ENCODE measurements around the gene MYRF. TPM values are rescaled to one million over a fixed set of nuclear protein-coding genes. Genes with fewer than 3 reads are reported as not detected.

MYRF gene
- polyA plus RNA-seq (ENCODE audit: insufficient read depth in 1 of 5, insufficient read length in 5 of 5, low replicate concordance in 1 of 5): 10 to 100 TPM; 20.7 to 39.0 (median 28.7) TPM
- long read RNA-seq, donor 1, partial matches to known transcripts: 5 of 5 reads
- long read RNA-seq, donor 1, other reads (novel, unspliced or antisense): 0 of 5 reads
- long read RNA-seq, donor 2: 0 reads
- long read RNA-seq, donor 3, partial matches to known transcripts: 346 of 718 reads
- long read RNA-seq, donor 3, other reads (novel, unspliced or antisense): 371 of 718 reads
- long read RNA-seq, donor 4, partial matches to known transcripts: 276 of 638 reads
- long read RNA-seq, donor 4, other reads (novel, unspliced or antisense): 362 of 638 reads
- long read RNA-seq, donor 5, partial matches to known transcripts: 38 of 1,164 reads
- long read RNA-seq, donor 5, other reads (novel, unspliced or antisense): 1,124 of 1,164 reads
- long read RNA-seq, donor 6, partial matches to known transcripts: 287 of 948 reads
- long read RNA-seq, donor 6, other reads (novel, unspliced or antisense): 661 of 948 reads
- long read RNA-seq, donor 7: 0 reads
- long read RNA-seq, donor 8, partial matches to known transcripts: 0 of 1 reads
- long read RNA-seq, donor 8, other reads (novel, unspliced or antisense): 0 of 1 reads

DNA sequence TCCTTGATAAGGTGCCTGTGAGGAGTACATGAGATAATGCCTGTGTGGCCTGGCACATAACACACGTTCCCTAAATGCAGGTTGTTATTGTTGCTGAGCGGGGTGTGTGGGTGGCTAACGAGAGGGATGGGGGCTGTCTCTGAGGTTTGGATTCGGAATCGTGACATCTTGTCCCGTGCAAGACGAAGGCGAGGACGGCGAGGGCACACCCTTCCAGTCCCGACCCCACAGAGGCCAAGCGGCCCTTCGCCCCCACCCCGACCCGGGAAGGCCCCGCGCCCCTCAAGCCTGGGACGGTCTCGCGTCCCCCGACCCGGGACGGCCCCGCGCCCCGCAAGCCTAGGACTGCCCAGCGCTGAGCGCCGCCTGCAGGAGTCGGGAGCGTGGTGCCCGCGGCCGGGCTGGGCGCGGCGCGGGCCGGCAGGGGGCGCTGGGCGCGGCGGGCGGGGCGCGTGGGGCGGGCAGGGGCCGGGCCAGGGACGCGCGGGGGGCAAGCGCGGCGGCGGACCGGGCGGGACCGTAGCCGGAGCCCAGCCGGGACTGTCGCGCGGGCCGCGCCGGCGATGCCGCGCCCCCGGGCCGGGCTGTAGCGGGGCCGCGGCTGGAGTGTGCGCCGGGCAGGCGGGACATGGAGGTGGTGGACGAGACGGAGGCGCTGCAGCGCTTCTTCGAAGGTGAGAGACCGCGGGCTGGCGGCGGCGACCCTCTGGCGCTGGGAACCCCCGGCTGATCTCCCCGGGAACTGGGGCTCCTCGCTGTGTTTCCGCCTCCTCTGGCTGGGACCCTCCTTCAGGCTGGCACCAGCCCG, at the start of gene MYRF:
MYRF (plus strand) TSS at position 520 of the 808 bp plus-strand sequence; CDS start at position 629, 109 bp downstream.
- DNase-seq: no peak

DNA sequence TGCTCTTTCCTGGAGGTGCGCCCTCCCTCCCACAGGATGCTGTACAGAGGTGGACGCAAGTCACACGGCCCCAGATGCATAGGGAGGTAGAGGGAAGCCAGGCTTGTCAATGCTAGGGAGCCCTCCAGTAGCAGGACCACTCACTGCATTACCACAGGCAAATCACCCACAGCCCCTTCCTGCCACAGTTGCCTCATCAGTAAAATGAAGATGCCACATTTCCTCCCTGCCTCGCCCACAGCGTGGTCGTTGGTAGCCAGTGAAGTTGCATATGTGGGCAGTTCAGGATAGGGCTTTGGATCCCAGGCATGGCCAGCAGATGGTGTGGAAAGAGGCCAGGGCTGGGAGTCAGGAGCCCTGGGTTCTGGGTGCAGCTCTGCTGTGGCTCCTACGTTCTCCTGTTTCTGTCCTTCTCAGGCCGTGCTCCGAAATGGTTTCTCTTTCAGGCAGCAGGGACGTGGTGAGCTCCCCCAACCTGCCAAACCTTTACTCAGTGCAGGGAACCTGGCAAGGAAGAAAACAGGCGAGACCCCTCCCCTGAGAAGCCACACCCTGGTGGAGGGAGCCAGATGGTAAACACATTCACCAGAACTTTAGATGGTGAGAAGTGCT, 49.6 kb upstream of the MYRF start:
- DNase-seq: no peak

DNA sequence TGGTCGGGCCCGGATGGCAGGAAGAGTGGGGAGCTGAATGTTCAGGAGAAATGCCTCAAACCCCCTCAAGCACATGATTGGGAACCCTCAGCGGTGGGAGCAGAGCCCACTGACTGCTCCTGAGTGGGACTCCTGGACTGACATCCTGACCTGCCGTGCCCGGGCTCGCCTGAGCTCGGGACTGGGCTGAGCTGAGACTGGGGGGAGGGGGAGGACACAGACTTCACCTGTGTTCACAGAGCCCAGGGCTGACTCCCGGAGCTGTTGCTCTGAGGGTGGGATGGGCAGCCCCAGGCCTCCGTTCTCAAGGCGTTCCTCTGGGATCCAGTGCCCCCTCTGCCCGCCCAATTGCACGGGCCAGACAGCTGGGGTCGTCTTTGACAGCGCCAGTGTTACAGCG, 47.6 kb upstream of the MYRF start:
- DNase-seq: no peak

DNA sequence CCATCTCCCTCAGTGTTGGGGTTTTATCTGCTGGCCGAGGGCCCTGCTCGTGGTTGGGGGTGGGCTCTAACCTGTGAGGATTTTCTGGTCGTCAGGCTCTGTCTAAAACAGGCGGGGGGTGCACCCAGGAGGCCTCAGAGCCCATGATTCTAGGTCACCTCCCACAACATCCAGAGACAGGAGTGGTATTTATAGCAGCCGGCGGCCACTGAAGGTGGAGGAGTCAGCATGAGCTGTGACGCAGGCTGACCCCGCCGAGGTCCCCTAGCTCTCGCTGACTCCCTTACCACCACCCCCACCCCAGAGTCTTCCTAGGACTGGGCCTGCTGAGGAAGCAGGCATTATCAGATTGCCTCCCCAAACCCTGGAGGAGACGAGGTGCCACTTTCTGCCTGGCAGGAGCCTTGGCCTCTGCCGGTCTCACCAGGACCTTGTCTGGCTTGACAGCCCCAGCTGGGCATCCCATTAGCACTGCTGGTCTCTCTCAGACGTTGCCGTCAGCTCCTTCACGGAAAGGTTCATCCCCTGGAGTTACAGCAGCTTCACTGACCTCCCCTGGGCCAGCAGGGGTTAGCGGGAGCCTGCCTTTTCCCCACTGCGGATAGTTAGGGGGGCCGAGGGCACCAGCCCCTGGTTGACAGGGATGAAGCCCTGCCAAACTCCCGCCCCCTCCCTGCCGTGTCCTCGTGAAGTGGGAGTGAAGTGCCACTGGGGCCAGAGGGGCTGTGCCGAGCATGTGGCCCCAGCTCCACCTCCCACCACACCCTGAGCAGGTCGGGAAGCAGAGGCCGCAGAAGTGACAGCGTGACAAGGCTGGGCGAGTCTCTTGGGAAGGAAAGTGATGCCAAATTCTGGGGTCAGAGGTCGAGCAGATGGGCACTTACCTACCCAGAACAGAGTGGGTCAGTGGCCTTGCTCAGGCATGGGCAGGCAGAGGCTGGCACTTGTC, 45.7 kb upstream of the MYRF start:
- DNase-seq: no peak

DNA sequence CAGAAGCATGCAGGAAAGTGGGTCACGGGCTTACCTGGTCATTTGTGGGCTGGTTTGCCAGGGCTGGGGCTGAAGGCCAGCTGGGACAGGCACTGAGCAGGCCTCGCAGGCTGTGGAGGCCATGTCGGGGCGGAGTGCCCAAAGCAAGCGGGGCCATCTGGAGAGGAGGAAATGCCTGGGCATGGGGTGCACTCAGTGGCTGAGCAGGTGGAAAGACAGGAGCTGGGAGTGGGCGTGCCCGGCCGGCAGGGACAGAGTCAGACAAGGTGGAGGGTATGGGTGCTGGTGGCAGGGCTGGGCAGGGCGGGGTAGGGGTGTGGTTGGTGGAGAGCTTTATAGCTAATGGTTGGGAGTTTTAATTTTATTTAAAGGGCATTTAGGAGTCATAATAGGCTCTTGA, 44.9 kb upstream of the MYRF start:
- DNase-seq: no peak

DNA sequence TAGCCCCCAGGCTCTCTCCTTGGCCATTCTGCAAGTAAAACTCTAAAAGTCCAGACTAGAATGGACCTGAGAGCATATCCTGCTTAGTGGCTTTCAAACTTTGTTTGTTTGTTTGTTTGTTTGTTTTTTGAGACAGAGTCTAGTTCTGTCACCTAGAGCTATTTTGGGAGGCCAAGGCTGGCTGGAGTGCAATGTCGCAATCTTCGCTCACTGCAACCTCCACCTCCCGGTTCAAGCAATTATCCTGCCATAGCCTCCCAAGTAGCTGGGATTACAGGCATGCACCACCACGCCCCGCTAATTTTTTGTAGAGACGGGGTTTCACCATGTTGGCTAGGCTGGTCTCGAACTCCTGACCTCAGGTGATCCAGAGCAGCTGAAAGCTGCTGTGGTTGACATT, 43.3 kb upstream of the MYRF start:
- no peak for DNase-seq

DNA sequence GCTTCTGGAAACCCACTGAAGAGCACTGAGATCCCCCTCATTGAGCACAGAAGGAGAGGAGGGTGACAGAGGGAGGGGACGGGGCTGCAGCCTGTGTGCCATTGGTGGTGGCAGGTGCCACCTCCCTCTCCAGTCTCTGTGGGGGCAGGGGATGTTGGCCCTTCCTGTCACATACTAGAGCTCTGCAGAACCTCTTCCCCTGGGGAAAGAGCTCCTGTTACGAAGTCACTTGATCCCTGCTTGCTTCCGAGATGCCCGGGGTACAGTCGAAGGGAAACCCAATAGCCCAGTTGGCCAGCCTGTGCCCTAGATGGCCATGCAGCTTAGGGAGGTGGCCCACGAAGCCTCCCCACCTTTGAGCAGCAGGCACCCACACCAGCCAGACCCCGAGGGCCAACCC, 42.9 kb upstream of the MYRF start:
- no peak for DNase-seq

DNA sequence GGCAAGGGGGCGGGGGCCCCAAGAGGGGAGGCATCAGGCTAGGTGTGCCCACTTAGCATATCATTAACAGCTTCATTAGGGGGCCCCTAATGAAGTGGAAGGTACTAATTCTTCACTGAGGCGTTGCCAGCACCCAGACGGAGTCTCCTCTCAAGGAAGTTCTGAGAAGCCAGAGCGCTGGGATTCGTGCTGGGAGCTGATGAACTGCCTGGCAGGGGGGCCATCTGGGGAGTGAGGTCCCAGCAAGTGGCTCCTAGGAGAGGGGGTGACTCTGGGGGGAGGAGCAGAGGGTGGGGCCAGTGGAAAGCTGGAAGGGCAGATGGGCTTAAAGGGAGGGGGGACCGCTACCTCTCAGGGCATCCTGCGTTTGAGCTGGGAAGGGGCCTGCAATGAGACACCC, 42.4 kb upstream of the MYRF start:
- DNase-seq: no peak

DNA sequence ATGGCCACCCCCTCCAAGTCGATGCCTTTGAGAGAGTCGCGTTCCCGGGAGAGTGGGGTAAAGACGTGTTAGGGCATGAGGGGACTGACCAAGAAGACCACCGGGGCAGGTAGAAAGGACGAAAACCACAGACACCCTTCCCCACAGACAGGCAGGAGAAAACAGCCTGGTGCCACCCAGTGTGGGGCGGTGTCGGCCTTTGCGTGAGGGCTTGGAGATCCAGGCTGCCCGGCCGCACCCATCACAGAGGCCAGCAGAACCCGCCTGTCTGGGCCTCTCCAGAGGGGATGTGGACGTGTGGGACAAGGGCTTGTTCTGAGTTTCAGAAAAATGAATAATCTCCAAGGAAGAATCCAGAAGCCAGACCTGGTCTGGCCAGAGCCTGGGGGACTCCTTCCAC, 41.4 kb upstream of the MYRF start:
- no peak for DNase-seq

DNA sequence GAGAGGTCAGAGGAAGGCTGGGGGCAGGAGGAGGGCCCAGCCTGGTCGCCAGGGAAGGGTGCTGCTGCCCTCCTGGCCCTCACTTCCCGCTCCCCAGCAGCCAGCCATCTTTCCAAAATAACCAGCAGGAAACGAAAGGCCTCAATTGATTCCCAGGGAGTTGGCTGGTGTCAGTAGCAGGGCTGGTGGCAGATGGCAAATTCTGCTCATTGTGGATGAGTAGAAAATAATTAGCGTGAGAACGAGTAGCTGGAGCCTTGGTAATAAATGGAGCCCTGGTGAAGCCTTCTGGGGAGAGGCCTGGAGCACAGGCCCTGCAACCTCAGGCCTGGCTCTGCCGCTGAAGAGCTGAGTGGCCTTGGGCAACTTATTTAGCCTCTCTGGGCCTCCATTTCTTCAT, 40.9 kb upstream of the MYRF start:
- DNase-seq: no peak

DNA sequence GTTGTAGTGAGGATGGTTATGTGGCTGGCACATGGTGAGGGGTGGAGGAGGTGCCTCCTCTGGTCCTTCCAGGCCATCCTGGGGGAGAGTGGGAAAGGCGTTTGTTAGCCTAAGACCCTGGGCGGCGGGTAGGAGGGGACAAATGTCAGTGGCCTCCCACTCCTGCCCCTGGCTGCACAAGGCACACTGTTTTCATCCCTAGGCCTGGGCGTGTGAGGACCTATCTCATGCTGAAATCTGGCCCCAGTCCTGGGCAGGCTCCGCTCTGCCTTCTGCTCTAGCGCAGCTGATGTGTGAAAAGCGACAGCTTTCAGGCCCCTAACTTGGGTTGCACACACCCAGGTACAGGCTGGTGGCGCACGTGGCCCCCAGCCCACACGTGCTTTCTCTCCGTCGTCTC, 40.1 kb upstream of the MYRF start:
- no peak for DNase-seq

DNA sequence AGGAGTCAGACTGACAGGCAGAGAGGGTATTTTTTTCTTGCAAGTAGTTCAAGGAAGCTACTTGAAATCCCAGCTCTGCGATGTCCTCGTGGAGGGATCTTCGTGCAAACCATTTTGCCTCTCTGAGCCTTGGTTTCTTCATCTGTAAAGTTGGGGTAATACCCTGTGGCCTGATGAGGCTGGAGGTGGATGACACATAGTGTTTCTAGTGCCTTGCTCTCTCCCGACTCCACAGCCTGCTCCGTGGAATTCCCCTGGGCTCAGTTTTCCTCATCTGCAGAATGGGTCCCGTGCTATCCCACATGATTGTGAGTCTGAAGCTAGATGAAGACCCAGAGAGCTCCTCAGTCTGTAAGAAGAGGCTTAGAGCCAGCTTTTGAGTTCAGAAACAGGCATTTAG, 39.6 kb upstream of the MYRF start:
- DNase-seq: no peak

DNA sequence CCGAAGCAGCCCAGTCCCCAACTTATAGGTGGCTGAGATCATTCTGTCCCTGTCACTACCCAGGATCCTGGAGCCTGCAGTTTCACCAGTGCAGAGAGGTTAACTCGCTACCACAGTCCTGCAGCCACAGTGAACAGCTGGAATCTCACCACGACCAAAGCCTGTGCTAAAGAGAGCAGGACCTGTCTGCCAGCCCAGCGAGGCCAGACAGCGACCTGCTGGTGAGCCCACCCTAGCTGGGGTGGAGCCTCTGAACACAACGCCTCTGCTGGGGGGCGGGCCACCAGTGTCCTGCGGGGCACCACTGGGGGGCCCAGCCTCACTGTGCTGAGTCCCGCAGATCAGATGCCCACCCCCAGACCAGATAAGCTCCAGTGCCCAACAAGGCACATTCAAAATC, 39.0 kb upstream of the MYRF start:
- DNase-seq: no peak

DNA sequence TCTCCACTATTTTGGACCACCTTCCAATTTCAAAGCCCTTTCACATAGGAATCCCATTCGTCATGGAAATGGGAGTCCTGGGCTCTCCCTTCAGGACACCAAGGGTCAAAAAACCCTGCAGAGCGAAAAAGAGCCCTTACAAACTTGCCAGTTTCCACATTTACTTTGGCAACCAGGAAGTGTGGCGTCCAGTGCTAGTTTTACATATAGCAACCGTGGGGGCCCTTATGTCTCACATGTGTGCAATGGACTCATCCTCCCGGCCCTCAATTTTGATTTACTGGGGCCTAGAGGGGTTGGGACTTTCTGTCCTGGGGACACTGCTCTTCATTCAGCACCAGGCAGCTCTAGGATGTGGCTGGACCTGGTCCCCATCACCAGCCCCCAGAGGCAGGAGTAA, 38.5 kb upstream of the MYRF start:
- DNase-seq: no peak

DNA sequence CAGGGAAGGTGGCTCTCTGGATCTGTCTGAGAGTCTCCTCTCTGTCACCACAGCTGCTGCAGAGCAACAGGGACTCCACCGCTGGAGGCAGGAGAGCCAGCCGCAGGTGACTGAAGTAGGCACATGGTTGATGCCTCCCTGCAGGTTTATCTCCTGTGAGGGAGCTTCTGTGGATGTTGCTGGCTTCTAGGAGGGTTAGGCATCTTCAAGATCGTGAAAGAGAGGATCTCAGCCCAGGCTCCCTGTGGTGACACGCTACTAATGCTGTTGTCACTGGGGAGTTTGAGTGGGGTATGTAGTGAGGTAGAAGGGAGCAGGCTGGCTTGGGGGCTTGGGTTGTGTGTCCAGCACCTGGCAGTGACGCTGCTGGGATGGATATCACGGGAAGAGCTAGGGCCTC, 38.1 kb upstream of the MYRF start:
- DNase-seq: no peak

DNA sequence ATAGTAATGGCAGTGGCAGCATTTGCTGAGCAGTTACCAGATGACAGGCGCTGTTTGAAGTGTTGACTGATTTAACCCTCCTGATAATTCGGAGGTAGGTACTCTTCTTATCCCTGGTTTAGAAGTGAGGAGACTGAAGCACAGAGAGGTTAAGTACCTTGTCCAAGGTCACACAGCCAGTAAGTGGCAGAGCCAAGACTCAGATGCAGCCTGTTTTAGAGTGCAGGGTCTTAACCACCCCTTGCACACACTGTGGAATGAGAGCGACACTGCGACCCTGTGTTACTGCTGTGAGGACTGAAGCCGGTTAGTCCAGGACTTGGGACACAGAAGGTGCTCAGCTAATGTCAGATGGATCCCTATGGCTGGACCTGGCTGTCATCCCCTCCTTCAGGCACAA, 37.5 kb upstream of the MYRF start:
- DNase-seq: no peak

DNA sequence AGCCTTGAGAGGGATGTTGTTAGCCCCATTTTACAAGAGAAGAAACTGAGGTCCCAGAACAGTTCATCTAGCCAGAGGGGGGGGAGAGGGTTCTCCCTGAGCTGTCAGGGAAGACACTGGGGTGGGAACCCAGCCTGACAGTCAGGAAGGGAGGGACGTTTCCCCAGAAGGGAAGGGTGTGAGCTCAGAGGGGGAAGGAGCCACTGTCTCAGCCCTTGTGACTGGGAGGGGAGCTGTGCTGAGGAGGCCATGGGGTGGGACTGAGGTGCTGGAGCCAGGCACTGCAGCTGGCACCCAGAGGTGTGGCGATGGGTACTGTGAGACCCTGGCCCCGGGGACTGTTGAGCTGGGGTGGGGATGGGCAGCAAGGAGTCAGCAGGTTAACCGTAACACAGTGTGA, 36.6 kb upstream of the MYRF start:
- DNase-seq: no peak

DNA sequence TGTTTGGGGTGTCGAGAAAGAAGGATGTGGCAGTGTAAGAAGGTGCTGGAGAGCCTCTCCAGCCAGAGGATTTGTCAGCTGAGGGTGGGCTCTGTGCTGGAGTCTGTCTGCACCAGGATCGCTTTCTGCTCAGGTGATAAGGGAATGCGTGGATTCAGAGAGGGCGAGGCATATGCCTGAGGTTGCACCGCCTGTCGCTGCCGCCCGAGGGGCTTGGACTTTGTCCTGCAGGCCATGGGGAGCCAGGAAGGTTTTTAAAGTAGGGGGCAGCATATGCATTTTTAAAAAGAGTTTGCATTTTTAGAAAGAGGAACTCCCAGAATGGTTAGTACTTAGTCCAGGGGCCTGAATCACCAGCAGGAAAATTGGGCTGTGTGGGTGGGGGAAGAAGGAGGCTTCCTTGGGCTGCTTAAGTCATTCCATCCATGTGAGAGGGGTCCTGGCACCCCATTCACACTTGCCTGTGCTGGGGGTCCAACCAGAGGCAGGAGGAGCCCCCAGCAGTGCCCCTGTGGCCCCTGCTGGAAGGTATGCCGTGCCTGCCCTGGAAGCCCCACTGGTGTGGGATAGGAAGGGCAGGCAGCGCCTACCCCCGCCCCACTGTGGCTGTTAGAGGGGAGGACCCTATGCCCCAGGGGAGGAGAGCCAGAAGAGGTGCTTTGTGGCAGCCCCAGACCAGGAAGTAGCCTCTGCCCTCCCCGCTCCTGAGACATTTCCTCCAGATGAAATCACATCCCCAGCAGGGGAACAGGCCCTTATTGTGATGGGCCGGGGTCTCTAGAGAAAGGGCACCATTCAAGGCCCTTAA, 35.8 kb upstream of the MYRF start:
- no peak for DNase-seq

DNA sequence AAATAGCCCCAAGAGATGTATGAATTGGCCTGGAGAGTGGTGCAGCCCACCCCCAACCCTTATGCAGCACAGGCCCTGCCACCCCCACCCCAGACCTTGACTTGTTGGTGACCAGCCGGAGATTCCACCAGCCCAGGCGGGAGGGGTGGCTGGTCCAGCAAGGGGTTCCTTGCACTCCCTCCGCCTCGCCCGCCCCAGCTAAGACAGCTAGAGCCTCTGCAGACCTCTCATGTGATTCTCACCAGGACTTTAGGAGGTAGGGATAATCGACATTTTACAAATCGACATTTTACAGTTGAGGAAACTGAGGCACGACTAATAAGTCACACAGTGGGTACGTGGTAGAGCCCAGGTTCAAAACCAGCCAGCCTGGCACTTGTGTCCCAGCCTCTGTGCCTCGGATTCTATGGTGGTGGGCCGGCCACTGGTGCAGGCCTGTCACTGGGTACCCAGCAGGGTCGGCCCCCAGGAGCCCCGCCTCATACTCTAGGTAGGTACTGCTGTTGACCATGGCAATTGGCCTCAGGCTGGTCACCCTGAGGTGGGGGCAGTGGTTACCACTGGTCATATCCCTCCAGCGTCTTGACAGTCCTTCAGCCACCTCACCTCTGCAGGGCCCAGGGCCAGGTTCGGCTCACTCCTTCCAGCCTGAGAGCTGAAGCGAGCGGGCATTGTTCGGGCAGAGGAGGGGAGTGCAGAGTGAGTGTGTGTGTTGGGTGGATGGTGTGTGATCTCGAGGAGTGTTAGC, 35.0 kb upstream of the MYRF start:
- no peak for DNase-seq

All from right lung (tissue), 10 donors.